CD4-positive, alpha-beta T cell treated with Interleukin-1 beta for 1 hour (primary cell): ENCODE measurements around the gene PCID2.
"Not testable (repeated sequence)": the region's sequence is repeated elsewhere in the genome, so short reads cannot be mapped to it uniquely, and the experiment has no call there.

Experiments
- DNase-seq, 2 donors: peaks; one replicate each; pipeline ENCODE4 v3.0.0-alpha.2; 2020 to 2022

PCID2 gene

DNA sequence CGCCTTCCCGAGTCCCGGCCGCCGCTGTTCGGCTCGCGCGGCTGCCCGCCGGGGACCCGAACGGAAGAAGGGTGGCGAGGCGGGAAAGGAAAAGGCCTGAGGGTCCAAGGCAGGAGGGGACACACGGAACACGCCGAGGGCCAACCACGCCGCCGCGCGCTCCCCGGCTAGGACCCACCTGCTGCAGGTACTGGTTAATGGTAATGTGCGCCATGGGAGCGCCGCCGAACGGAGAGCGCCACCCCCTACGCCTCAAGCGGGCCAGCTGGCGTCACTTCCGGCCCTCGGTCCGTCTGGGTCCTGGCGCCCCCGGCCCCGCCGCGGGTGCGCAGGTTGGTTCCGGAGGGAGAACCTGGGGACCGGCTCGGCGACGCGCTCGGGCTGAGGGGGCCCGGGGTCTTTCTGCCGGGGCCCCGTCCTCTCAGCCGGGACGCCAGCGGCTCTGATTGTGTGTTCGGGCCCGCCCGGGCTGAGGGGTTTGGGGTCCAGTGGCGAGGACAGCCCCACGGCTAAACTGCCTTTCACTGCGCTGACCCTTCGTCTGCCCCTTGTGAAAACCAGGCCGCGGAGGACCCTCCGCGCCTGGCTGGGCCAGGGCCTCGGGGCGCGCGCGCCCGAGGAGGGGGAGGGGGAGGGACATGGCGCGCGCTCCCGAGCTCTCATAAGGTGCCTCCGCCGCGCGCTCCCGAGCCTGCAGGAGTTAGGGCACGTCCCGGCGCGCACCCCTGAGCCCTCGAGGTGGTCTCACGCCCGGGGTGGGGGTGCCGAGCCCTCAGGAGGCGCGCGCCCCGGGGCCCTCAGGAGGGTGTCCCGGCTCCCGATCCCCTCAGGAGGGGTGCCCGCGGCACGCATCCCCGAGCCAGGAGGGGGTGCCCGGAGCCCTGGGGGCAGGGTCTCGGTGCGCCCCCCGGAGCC lies at the start of gene PCID2:
Gene PCID2 (minus strand): TSS at position 249 of the 915 bp plus-strand sequence. CDS start 35 bp downstream, at position 214.
- peak; percentile 90 to 93 for DNase-seq

DNA sequence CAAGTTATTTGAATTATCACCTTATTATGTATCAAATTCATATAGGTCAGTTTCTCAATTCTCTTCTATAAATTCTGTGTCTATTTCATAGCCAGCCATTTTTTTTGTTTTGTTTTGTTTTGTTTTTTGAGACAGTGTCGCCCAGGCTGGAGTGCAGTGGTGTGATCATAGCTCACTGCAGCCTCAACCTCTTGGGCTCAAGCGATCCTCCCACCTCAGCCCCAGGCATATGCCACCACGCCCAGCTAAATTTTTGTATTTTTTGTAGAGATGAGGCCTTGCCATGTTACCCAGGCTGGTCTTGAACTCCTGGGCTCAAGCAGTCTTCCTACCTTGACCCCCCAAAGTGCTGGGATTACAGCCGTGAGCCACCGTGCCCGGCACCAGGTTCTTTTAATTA lies 49.4 kb upstream of the PCID2 start:
- DNase-seq: not testable (repeated sequence)

DNA sequence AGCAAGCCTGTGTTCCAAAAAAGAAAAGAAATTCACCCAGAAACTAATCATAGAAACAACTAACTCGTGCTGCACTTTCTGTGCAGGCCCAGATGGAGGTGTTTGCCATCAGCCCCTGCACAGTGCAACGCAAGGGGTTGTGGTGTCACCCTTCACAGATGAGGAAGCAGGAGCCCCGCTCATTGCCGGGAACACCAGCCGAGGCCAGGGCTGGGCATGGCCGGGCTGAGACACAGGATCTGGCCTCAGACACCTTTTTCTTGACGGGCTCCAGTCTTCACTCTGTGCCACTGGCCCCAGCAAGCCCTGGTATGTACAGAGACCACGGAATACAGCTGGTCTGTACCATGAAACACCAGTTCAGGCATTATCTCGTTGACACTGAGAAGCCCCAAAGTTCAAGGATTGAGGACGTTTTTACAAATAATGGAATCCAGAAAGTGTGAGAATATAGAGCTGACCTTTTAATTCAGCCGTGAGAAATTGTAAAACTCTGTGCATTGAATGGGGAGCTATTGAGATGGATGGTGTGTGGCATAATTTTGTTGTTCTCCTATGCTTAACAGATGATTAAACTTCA lies 44.1 kb upstream of the PCID2 start:
- no peak for DNase-seq

DNA sequence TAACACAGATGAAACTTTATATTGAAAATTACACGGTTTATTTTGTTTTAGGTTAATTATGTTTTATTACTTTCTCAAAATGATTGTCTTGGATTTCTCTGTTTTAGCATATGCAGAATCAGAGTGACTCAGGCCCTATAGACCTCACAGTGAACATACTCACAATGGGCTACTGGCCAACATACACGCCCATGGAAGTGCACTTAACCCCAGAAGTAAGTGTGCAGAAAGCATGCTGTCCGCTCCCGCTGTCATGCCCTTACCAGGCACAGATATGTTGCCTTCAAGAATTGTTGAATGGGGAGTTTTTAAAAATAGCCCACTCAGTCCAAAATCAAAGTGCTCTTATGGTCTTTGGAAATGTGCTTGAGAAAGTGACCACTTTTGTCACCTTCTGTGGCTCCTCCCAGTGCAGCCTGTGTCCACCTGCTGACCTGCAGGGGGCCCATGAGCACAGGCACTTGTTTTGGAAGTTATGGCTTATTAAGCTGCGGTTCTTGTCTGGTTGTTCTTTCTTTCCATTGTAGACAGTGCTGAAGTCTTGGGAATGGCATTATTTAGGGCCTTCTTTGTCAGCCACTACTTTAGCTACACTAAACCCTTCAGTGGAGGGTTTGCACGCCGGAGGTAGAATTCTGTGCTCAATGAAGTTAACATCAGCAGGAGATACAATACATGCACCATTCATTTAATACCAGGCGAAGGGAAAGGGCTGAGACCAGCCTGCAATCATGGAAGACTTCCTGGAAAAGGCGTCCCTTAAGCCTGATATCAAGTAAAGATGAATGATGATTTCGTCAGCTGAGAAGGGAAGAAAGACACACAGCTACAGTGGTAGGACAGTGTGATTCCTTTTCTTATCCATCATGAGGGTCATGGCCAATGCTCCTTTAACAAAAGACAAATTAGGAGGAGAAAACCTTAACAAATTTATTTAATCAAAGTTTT lies 37.7 kb upstream of the PCID2 start:
- no peak for DNase-seq

DNA sequence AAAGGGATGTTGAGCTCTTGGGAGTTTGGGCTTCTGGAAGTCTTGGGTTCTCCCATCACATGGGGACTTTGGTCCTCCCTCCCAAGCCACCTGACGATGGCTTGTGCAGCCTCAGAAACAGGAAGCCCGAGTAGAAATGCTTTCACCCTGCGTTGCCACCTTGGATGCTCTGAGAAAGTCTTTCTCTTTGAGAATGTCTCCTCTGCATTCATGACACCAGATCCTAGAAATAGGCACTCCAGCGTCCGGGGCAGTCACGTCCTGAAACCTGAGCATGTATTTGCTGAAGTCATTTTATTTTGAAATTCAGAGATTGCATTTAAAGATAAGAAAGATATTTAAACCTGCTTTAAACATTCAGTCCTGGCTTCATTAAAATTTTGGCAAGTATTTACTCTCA lies 35.4 kb upstream of the PCID2 start:
- no peak for DNase-seq

DNA sequence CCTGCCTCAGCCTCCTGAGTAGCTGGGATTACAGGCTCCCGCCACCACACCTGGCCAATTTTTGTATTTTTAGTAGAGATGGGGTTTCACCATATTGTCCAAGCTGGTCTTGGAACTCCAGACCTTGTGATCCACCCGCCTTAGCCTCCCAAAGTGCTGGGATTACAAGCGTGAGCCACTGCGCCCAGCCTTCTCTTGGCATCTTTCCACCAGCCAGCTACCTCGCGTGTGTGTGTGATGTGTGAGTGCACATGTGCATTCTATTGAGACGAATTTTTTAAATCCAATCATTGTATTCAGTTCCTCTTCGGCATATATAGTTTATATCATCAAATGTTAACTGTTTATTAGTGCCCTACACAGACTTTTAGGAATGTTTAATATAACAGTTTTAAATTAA lies 33.2 kb upstream of the PCID2 start:
- DNase-seq: not testable (repeated sequence)

DNA sequence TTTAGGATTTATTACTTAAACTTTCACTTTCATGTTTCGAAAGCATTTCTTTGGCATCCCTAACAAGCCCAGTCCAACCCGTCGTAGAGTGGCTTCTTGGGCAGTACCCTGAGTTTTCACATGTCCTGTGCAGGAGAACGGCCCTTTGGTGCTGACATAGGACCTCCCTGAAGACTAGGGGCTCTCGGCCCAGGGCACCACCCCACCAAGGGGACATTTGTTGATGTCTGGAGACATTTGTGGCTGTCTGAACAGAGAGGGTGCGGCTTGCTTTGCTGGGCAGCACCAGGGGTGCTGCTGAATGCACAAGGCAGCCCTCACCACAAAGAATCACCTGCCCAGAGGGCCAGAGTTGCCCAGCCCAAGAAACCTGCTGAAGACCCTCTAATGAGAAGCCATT lies 31.5 kb upstream of the PCID2 start:
- DNase-seq: no peak

DNA sequence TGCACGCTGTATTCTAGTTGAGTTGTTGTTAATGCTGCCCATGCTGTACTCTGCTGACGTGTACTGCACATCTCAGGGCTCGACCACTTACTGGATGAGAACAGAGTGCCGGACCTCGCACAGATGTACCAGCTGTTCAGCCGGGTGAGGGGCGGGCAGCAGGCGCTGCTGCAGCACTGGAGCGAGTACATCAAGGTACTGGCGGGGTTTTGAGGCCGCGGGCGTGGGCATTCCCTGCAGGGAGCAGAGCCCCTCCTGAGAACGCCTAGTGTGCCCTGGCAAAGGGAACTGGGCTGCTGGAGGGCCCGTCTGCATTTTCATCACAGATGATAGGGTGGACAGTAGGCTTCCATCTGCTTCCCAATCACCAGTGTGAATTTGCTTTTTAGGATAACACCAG lies 30.9 kb upstream of the PCID2 start:
- DNase-seq: no peak

DNA sequence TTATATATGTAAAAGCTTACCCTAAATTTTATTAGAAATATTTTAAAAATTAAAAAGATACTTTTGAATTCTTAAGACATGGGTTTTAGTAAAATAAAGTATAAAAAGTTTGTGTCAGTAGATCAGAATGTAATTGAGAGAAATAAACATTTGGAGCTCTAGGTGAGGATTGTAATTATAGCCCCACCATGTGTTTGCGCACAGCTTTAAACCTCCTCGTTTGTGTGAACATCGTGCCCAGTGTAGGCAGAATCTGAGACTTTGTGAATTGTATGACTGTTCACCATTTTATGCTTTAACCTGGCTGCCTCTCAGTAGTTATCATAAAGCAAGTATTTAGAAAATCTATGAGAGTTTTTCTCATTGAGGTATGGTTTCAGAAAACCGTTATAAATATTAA lies 30.1 kb upstream of the PCID2 start:
- DNase-seq: no peak

DNA sequence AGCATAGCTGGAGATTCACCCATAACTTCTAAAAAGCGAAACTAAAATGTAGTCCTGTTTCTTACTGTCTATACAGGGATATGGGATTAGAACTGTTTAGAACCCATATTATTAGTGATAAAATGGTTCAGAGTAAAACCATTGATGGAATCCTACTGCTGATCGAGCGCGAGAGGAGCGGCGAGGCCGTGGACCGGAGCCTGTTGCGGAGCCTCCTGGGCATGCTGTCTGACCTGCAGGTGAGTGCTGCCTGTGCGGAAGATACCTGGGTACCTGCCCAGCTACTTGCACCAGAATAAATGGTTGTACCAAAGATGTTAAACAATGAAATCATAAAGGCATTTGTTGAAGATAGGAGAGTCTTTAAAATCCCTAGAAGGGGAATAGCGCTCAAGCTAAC lies 24.6 kb upstream of the PCID2 start:
- DNase-seq: no peak

DNA sequence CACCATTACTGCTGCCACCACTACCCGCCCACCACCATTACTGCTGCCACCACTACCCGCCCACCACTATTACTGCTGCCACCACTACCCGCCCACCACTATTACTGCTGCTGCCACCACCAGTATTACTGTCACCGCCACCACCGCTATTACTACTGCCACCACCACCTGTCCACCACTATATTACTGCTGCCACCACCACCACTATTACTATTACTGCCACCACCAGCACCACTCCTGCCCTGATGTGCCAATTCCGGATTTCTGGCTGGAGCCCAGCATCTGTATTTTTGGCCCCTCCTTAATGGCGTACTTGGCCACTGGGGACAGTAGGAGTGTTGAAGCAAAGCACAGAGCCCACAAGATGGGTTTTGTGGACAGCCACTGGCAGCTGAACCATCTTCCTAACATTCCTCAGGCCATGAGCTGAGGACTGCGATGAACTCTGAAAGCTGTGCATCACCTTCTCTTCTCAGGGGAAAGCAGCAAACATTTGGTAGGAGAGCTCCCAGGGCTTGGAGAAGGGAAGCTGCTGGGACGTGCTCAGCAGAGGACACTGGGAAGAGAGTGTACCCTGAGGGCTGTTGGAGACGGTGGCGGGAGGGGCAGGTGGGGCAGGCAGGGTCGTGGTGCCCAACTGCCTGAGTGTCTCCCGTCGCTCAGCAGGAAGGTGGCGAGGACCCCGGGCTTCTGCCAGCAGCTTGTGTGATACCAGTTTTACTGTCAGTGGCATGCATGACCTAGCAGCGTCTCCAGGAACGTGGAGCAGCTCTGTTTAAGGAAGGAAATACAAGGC lies 23.9 kb upstream of the PCID2 start:
- no peak for DNase-seq

DNA sequence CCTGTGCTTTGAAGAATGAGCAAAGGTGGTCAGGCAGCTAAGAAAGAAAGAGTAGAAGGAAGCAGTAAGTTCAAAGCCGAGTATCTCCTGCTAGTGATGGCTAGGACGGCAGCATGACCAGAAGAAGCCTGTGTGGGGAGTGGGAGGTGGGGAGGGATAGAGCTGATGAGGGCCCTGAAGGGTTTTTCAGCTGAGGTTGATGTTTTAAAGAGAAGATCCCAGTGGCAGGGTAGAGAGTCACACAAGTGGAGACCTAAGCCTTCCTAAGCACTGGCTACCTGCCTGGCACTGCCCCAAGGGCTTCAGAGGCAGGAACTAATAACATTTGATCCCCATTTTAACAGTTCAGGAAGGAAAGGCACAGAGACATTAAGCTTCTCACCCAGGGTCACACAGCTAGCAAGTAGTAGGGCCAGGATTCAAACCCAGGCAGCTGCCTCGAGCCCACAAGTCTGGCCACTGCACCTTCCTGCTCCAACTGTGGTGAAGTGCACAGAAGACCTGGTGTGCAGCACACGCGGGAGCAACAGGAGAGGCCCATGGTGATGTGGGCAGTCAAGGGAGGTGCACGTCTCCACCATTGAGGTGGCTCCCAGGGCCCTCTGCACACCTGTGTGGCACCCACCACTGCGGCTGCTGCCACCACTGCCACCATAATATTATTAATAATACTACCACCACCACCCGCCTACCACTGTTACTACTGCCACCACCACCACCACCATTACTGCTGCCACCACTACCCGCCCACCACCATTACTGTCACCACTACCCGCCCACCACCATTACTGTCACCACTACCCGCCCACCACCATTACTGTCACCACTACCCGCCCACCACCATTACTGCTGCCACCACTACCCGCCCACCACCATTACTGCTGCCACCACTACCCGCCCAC lies 23.1 kb upstream of the PCID2 start:
- no peak for DNase-seq

DNA sequence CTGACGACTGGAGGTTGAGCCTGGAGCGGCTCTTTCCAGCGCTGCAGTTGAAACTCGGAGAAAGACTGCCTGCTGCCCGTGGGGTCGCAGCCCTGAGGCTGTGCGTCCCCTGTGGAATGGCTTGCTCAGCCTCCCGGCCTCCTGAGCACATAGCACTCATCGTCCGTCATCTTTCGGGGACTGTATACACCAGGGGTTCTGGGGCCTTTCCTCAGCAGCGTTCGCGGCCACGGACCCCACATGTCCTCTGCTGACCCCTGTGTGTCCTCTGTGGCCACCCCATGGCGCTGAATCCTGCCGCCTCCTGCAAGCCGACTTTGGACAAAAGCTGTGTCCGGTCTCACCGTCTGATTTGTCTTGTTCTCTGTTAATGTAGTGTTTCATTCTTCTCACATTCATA lies 21.3 kb upstream of the PCID2 start:
- no peak for DNase-seq

DNA sequence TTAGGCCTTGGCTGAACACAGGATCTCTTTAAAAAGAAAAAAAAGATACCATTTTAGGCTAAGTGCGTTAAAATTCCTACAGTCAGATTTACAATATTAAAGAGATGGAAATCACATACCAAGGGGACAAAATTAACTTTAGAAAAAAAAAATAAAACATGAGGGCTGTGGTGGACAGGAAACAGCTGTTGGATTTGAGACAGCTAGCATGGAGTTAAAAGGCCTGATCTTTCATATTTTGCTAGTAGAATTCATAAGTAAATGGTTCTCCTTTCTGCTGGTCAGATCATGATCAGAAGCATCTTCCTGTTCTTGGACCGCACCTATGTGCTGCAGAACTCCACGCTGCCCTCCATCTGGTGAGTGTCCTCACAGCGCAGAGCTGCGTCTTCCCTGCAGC lies 20.7 kb upstream of the PCID2 start:
- no peak for DNase-seq

DNA sequence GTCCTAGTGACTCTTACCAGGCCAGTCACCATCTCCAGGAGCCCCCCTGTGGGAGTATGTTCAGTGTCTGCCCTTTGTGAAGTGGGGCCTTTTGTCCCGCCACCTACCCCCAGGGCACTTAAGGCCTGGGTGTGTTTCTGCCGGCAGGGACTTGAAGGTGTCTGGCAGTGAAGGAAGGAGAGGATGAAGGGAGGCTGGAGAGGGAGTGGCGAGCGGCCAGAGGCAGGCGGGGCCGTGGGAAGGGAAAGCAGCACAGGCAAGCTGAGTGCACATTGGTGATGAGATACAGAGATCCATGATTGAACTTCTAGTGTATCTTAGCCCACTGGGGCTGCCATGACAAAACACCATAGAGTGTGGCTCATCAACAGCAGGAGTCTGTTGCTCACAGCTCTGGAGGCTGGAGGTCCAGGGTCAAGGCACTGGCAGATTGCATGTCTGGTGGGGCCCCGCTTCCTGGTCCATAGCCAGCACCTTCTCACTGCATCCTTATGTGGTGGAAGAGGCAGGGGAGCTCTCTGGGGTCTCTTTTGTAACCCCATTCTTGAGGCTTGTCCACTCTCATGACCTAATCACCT lies 18.5 kb upstream of the PCID2 start:
- no peak for DNase-seq

DNA sequence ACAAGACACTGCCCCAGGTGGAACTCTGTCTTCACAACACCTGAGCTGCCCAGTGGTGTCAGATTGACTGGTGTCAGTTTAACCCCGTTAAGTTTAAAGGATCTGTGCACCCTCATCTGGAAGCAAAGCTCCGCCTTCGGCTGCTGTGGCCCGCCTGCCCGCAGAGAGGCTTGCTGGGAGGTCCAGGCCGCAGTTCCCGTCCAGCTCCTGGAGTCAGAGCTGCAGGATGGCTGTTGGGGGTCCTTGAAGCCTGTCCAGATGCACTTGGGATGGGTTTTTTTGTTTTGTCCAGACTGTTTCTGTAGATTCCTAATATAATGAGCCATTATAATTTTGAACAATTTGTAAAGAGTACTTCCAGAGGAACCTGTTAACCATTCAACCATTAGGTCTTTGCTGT lies 17.0 kb upstream of the PCID2 start:
- DNase-seq: no peak

DNA sequence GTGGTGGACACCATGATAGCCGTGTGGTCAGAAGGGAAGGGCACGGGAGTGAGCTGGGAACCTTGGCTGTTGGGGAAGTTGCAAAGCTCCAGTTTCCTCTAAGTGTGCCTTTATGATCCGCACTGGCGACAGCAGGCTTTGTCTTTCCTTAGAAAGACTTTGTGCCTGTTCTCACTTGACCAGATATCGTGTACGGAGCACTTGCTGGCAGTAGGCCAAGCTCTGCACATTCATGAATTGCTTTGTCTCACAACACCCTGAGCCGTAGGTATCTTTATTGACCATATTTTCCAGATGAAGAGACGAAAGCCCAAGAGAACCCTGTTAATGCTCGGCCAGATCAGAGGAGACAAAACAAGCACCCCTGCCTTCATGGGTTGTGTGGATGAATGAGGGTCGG lies 16.0 kb upstream of the PCID2 start:
- DNase-seq: no peak

DNA sequence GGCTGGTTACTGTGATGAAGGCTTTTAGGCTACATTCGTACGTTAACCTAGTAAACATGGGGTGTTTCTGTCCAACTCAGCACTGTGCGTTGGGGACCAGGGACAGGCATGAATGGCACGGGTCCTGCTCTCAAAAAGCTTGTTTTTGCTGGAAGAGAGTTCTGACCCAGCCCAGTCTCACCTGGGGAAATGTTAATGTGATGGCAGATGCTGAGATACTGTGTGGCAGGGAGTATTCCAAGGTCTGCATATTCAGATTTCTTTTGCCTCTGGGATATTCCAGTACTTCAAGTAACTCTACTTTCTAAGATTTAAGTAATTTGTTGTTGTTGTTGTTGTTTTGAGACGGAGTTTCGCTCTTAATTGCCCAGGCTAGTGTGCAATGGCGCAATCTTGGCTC lies 14.6 kb upstream of the PCID2 start:
- no peak for DNase-seq

DNA sequence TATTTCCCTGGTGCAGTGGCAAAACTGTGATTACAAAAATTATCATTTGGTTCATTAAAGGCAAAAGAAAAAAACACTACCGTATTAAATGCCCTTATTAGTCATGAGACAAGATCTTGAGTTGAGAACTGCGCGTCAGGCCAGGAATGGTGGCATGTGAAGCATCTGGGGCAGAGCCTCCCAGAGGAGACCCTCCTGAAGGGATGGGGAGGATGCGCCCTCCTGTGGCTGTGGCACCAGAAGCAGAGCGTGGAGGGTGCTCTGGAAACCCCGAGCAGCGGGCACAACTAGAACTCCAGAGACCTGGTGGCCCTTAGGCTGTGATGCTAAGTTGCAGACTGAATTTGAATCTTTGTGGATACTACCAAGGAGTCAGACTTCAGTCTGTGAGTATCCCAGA lies 12.4 kb upstream of the PCID2 start:
- peak in 1 of 2 donors; percentile 21 for DNase-seq

DNA sequence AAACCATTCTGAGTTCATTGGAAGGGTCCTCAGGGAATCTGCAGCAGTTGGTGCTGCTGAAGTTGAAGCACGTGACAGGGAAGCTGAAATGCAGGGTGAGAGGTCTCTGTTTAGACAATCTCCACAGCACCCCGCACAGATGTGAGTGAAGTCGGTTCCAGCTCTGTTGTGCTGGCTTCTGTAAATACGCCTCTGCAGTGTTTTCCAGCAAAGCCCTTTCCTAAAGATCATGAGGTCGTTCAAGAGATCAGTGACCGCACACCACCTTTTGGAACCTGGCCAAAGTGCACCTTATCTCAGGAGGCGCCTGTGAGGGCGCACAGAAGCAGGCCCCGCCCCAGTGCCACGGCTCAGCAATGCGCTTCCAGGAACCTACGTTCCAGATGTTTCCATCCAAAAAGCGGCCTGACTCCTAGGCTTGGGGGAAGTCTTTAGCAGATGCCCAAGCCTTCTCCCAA lies 11.7 kb upstream of the PCID2 start:
- DNase-seq: no peak
